ENCODE results near the gene OR2B2.

Gene OR2B2

GRCh38 chr6:27894839-27895762 is 17.1 kb downstream of the OR2B2 start (continued):
- TF ChIP-seq ZNF398 (tag by site-specific recombination; IDR thresholded peaks at IDR 0.05): no peak
- TF ChIP-seq ZBTB10 (tag by site-specific recombination; IDR thresholded peaks at IDR 0.05): peak; percentile 67
- TF ChIP-seq ZBTB21 (tag by site-specific recombination; IDR thresholded peaks at IDR 0.05): peak; percentile 90
- no peak for TF ChIP-seq TCF7L2 (IDR thresholded peaks at IDR 0.05; ENCODE audit: borderline replicate concordance, low read depth, low read length)
- no peak; the same call in none of the 2 replicates for TF ChIP-seq HIC1 (tag by site-specific recombination; IDR thresholded peaks at IDR 0.05)
- TF ChIP-seq ZNF560 (tag by site-specific recombination; IDR thresholded peaks at IDR 0.05; ENCODE audit: borderline replicate concordance): no peak
- no peak for TF ChIP-seq GFI1B (tag by site-specific recombination; IDR thresholded peaks at IDR 0.05)
- peak; percentile 84 for TF ChIP-seq ZNF2 (tag by site-specific recombination; IDR thresholded peaks at IDR 0.05)
- TF ChIP-seq ZNF311 (tag by site-specific recombination; IDR thresholded peaks at IDR 0.05; ENCODE audit: borderline replicate concordance): no peak
- TF ChIP-seq ZNF416 (tag by site-specific recombination; IDR thresholded peaks at IDR 0.05): no peak
- peak; percentile 43; the same call in 1 of the 2 replicates for TF ChIP-seq EGR2 (tag by site-specific recombination; IDR thresholded peaks at IDR 0.05; ENCODE audit: low read depth)
- no peak for TF ChIP-seq ZNF174 (tag by site-specific recombination; IDR thresholded peaks at IDR 0.05)
- TF ChIP-seq ZNF580 (tag by site-specific recombination; IDR thresholded peaks at IDR 0.05): 0 out of 2 replicates have a peak, but pooled peaks have one; percentile 24
- peak; percentile 64 for TF ChIP-seq ZNF324 (tag by site-specific recombination; IDR thresholded peaks at IDR 0.05)
- TF ChIP-seq ZNF292 (tag by site-specific recombination; IDR thresholded peaks at IDR 0.05; ENCODE audit: borderline replicate concordance, low read depth): no peak

GRCh38 chr6:27893836-27894807 is 18.1 kb downstream of the OR2B2 start:
- Histone ChIP-seq H3K9me3 (ENCODE audit: control insufficient read depth, insufficient read depth, low read depth, low read length) (no peaks in the 10 kb centered on the region), H3K4me3 (ENCODE audit: low read depth, low read length) (peak overlapping the region; percentile 56), H3K27ac (ENCODE audit: extremely low read depth, low read depth, low read length) (peak overlapping the region; percentile 71), H3K4me1 (ENCODE audit: control insufficient read depth, insufficient read depth, low read length) (no peaks in the 10 kb centered on the region), H3K36me3 (ENCODE audit: control insufficient read depth in 2 of 2, insufficient read depth in 1 of 2, low read length in 2 of 2) (no peaks in the 10 kb centered on the region)
- POLR2A ChIA-PET: interaction anchor here (0.5 to 6.4 kb wide), 32 partner anchors 12 to 1739 kb away, joined by 3 to 202 read pairs (median 5); partner anchors contain the start of genes PGBD1, ZKSCAN8, ZSCAN16 and ZSCAN31
- CTCF ChIA-PET: interaction anchor here (0.5 to 5.9 kb wide), 31 partner anchors 9 to 1301 kb away, joined by 3 to 38 read pairs (median 4); a partner anchor contains a TSS
- TF ChIP-seq ZFP69B (tag by site-specific recombination; IDR thresholded peaks at IDR 0.05) (no peak), ZEB2 (tag by site-specific recombination; IDR thresholded peaks at IDR 0.05) (peak; percentile 16; the same call in 1 of the 2 replicates), ZNF629 (tag by site-specific recombination; IDR thresholded peaks at IDR 0.05) (0 out of 2 replicates have a peak, but pooled peaks have one; percentile 13), ZBTB44 (tag by site-specific recombination; IDR thresholded peaks at IDR 0.05) (peak; percentile 25; the same call in 1 of the 2 replicates), ZNF362 (tag by site-specific recombination; IDR thresholded peaks at IDR 0.05) (peak; percentile 82), ZNF561 (tag by site-specific recombination; IDR thresholded peaks at IDR 0.05; ENCODE audit: borderline replicate concordance) (peak; percentile 44; the same call in 1 of the 2 replicates), ZBTB17 (tag by site-specific recombination; IDR thresholded peaks at IDR 0.05) (peak; percentile 47), ZNF132 (tag by site-specific recombination; IDR thresholded peaks at IDR 0.05; ENCODE audit: borderline replicate concordance) (no peak)

All from HEK293 (cell line).